ENCODE data around the gene FOXQ1. TPM values are rescaled to one million over a fixed set of nuclear protein-coding genes. Genes with fewer than 3 reads are reported as not detected.

FOXQ1 gene
- total and polyA plus RNA-seq, 2 of the 13 experiments (the other 11 are each of a cell fraction or from before 2014, with no cell fraction given): 35.2 to 39.8 TPM

DNA sequence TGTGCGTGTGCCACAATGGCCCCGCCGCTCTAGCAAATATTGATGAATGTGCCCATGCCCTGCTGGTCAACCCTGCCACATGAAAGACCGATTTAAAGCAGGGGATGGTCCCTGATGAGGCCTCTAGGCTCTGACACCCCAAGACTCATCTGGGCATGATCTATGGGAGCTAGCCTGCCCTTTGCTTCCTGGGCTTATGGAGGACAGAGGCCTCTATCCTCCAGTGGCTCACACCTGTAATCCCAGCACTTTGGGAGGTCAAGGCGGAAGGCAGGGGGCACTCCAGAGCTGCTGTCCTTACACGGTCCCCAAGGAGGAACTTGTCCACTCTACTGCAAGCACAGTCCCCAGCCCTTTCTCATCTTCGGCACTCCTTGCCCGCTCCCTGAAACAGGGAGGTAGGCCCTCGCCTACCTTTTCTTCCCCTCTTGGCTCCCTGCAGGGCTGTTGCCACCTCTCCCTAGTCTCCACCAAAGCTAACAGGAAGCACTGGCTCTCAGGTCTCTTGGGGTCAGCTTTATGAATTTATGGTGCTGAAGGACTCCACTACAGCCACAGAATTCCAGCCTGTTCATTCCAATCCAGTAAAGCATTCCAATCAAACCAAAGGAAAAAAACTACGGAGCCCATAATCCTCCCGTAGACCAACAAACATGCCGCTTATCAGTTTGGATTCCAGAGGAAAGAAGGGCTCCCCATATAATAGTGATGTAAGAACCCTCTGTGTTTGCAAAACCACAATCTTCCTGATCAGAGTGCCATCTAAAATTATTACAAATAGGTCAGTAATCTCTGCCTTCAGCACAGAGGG is 48.7 kb upstream of the FOXQ1 start (continued):
- TF ChIP-seq FOXO4 (CRISPR knock-in tag; conservative IDR thresholded peaks at IDR 0.05) (no peak), ZNF430 (CRISPR knock-in tag; IDR thresholded peaks at IDR 0.05) (peak; percentile 72; the same call in 1 of the 2 replicates), SRY (CRISPR knock-in tag; IDR thresholded peaks at IDR 0.05) (peak; percentile 45; the same call in 1 of the 2 replicates), ATRX (CRISPR knock-in tag; IDR thresholded peaks at IDR 0.05; ENCODE audit: borderline replicate concordance) (no peak), HNRNPUL1 (IDR thresholded peaks at IDR 0.05; ENCODE audit: low read depth, low read length) (no peak), ADNP (CRISPR knock-in tag; IDR thresholded peaks at IDR 0.05) (no peak), HMGA1 (CRISPR knock-in tag; conservative IDR thresholded peaks at IDR 0.05) (no peak), ZNF44 (CRISPR knock-in tag; IDR thresholded peaks at IDR 0.05) (no peak), ZBTB7B (CRISPR knock-in tag; IDR thresholded peaks at IDR 0.05) (no peak), ZNF780A (CRISPR knock-in tag; IDR thresholded peaks at IDR 0.05) (peak; percentile 50; the same call in 1 of the 2 replicates), ZNF766 (CRISPR knock-in tag; IDR thresholded peaks at IDR 0.05; ENCODE audit: borderline replicate concordance) (0 out of 2 replicates have a peak, but pooled peaks have one; percentile 40), KLF6 (CRISPR knock-in tag; IDR thresholded peaks at IDR 0.05) (no peak), ZNF30 (CRISPR knock-in tag; IDR thresholded peaks at IDR 0.05) (no peak; the same call in 1 of the 2 replicates), ZNF317 (CRISPR knock-in tag; IDR thresholded peaks at IDR 0.05) (no peak), ZFP36L1 (CRISPR knock-in tag; IDR thresholded peaks at IDR 0.05) (no peak), HBP1 (CRISPR knock-in tag; IDR thresholded peaks at IDR 0.05; ENCODE audit: low read depth) (peak; percentile 63; the same call in 1 of the 2 replicates), TCF7 (IDR thresholded peaks at IDR 0.05; ENCODE audit: low read depth) (peak; percentile 64; the same call in 1 of the 2 replicates), JUNB (CRISPR knock-in tag; IDR thresholded peaks at IDR 0.05; ENCODE audit: borderline replicate concordance) (no peak), RFXANK (CRISPR knock-in tag; IDR thresholded peaks at IDR 0.05) (no peak), KAT7 (CRISPR knock-in tag; IDR thresholded peaks at IDR 0.05; ENCODE audit: borderline replicate concordance) (0 out of 2 replicates have a peak, but pooled peaks have one; percentile 47), REPIN1 (CRISPR knock-in tag; IDR thresholded peaks at IDR 0.05; ENCODE audit: borderline replicate concordance, low read depth) (no peak), FIP1L1 (IDR thresholded peaks at IDR 0.05; ENCODE audit: borderline replicate concordance, insufficient read depth, low read depth, low read length) (no peak), ZNF296 (CRISPR knock-in tag; conservative IDR thresholded peaks at IDR 0.05) (no peak), HOXA3 (CRISPR knock-in tag; IDR thresholded peaks at IDR 0.05) (no peak; the same call in 1 of the 2 replicates), NPAS2 (CRISPR knock-in tag; IDR thresholded peaks at IDR 0.05; ENCODE audit: borderline replicate concordance) (no peak), NFE2 (CRISPR knock-in tag; IDR thresholded peaks at IDR 0.05) (no peak), ZC3H4 (CRISPR knock-in tag; IDR thresholded peaks at IDR 0.05; ENCODE audit: borderline replicate concordance) (no peak), HES4 (CRISPR knock-in tag; IDR thresholded peaks at IDR 0.05; ENCODE audit: borderline replicate concordance) (no peak), POGZ (CRISPR knock-in tag; IDR thresholded peaks at IDR 0.05) (no peak; the same call in 1 of the 2 replicates), ZNF564 (CRISPR knock-in tag; IDR thresholded peaks at IDR 0.05) (no peak)
